NCI-H1436 (cell line): Measurements from ENCODE around the gene RASSF7.
"Not testable (repeated sequence)": the region's sequence is repeated elsewhere in the genome, so short reads cannot be mapped to it uniquely, and the experiment has no call there.

ENCODE experiments used
- DNase-seq: peaks from one replicate; lab custom pipeline; 2025; lab: John Stamatoyannopoulos, UW

The RASSF7 gene

DNA sequence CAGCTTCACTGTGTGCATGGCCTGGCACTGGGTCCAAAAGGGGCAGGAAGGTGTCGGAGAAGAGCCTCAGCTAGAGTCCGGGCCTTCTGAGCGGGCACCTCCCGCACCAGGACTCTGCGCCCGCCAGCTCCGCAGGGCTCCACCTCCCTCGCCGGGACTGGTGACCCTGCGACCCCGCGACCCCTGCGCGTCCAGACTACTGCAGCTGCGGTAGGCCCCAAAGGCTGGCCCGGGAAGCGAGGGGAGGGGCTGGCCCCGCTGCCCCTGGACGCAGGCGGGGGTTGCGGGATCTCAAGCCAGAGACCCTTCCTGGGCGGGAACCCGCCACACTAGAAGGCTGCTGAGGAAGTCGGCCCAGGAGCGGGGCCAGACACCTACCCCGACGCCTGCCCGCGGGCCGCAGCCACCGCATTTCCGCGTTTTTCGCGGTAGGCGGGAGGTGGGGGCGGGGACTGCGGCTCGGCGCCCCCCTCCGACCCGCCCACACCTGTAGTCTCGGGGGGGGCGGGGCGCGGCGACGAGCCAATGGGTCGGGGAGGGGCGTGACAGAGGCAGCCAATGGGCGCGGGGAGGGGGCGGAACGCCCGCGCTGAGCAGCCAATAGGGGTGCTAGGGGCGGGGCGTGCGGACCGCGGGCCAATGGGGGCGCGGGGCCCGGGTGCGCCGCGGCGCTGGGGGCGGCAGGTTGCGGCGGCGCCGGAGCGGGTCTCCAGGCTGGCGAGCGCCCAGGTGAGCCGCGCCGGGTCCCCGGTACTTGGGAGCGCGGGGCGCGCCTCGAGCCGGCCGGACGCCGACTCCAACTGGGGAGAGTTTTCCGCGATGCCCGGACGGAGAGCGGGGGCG, at the start of gene RASSF7, which contains the start of gene LMNTD2:
Gene RASSF7, plus strand, starts transcription at position 666 of the 843 bp plus-strand sequence. CDS start 799 bp downstream, outside the sequence.
Gene LMNTD2, minus strand, starts transcription at position 434 of the 843 bp plus-strand sequence. Its CDS starts 22 bp downstream, at position 412.
- DNase-seq = peak; percentile 88

GRCh38 chr11:512761-513595, 47.8 kb upstream of the RASSF7 start:
- no peak for DNase-seq

GRCh38 chr11:514606-515005, 46.2 kb upstream of the RASSF7 start:
- no peak for DNase-seq

- DNase-seq = no peak
Measured at GRCh38 chr11:515131-515530, 45.6 kb upstream of the RASSF7 start.

GRCh38 chr11:516400-516799, 44.4 kb upstream of the RASSF7 start:
- no peak for DNase-seq

DNA sequence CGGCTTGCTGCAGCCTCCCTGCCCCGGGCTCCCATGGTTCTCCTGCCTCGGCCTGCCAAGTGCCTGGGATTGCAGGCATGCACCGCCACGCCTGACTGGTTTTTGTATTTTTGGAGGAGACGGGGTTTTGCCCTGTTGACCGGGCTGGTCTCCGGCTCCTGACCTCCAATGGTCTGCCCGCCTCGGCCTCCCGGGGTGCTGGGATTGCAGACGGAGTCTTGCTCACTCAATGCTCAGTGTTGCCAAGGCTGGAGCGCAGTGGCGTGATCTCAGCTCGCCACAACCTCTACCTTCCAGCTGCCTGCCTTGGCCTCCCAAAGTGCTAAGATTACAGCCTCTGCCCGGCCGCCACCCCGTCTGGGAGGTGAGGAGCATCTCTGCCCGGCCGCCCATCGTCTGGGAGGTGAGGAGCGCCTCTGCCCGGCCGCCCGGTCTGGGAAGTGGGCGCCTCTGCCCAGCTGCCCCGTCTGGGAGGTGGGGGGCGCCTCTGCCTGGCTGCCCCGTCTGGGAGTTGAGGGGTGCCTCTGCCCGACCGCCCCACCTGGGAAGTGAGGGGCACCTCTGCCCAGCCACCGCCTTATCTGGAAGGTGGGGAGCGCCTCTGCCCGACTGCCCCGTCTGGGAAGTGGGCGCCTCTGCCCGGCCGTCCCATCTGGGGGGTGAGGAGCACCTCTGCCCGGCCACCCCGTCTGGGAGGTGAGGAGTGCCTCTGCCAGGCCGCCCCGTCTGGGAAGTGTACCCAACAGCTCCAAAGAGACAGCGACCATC, 43.7 kb upstream of the RASSF7 start:
- not testable (repeated sequence) for DNase-seq

DNA sequence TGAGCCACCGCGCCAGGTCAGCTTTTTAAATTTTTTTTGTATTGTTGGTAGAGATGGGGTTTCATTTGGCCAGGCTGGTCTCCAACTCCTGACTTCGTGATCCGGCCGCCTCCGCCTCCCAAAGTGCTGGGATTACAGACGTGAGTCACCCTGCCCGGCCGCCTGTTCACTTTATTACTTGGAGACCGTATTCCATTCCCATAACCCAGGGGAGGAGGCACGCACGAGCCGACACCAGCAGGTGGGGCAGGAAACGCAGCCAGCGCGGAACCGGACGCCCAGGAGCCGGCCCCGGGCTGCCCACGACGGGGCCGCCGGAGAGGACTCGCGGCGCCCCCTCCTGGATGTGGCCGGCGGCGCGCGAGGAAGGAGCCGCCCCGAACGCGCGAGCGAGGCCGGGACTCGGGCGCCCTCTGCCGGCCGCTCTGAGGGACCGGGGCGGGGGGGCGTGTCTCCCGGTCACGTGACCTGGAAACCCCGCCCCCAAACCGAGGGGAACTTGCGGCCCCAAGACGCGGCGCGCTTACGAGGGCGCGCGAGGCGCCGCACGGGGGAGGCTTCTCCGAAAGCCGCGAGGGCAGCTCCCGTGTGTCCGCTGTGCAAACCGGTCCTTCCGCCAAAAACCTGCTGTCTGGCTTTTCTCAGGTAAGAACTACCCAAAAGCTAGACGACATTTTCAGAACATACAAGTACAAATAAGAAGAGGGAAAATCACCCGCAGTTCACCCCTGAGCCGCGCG, 42.1 kb upstream of the RASSF7 start:
- DNase-seq = no peak

- DNase-seq = no peak
Measured at GRCh38 chr11:520428-521176, 40.2 kb upstream of the RASSF7 start.

- DNase-seq = no peak
Measured at GRCh38 chr11:521177-521688, 39.5 kb upstream of the RASSF7 start.

- DNase-seq = no peak
Measured at GRCh38 chr11:526192-526591, 34.6 kb upstream of the RASSF7 start.

DNA sequence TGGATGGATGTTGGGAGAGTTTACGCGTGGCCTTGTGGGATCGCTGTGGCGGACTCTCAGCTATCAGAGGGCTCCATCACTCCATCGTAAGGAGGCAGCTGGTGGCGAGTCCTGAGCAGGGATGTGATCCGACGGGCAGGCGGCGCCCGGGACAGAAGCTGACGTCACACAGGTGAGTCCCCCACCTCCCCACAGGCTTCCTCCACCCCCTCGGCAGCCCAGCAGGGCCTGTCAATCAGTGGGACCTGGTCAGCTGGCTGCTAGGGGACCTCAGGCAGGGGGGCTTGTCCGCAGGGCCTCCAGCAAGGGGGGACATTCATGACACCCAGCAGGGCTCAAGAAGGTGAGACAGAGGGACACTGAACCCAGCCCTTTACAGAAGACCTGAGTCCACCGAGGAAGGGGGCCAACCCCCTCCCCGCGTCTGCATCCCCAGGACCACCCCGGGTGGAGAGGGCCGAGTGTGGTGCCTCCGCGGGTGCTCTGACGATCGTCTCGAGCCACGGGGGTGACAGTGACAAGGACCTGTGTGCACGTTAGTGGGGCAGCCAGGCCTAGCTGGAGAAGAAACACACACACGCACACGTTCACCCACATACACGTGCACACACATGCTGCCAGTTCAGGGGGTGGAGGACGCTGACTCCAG, 32.5 kb upstream of the RASSF7 start:
- DNase-seq = no peak

DNA sequence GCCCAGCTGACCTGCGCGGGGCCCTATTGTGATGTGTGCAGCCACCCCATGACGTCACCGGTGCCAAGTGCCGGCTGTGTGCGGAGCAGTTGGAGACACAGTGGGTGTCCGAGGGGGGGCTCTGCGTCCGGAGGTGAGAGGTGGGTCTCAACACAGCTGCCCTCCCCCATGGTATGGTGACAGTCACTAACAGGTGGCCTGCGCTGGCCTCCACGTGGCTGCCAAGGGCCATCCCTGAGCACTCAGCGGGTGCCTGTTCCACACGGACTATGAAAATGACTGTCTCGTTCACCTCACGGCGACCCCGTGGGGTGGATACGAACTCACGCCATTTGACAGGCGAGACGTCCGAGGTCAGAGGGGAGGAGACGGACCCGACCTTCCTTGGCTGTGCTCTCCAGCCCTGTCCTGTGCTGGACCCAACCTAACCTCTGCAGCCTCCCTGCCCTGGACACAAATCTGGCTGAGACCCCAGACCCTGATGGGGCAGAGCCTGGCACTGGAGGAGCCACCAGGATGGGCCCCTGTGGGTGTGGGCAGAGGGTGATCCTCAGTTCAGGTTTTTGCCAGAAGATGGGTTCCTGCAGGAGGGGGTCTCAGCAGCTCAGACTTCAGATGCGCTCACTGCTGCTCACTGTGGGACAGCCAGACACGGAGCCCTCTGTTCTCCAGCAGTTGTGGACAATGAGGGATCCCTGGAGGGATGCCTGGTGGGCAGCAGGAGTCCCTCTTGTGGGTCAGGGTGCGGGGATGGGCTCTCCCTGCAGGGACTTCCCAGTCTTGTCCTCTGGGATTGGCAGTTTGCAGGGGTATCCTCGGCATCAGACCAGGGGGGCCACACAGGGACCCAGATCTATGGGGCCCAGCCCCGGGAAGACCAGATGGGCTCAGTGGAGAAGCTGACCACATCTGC, 31.7 kb upstream of the RASSF7 start:
- DNase-seq = no peak

DNA sequence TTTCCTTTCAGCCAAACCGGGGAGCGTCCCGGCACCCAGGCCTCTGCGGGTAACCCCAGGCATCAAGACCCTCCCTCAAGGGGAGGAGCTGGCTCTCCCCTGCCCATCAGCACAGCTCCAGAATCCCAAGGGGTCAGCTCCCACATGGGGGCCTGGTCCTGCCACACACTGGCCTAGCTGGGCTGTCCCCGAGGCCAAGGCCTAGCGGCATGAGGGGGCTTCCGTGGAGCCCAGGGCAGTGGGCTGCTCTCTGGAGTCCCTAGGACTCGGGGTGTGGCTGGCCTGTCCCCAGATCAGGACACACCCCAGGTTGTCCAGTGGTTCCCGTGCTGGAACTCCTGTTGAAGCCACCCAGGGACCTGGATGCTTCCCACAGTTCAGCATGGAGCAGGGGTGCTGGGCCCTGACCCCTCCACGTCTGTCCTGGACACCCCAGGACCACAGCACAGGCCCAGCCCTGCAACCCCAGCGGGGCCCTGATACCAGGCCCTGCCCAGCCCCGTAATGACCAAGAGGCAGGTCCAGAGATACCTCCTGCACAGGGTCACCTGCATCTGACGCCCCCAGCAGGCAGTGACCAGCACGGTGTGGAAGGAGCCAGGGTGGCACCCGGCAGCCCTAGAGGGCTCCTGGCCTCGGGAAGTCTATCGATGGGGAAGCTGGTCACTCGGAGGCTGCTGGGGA, 30.9 kb upstream of the RASSF7 start:
- DNase-seq = no peak

DNA sequence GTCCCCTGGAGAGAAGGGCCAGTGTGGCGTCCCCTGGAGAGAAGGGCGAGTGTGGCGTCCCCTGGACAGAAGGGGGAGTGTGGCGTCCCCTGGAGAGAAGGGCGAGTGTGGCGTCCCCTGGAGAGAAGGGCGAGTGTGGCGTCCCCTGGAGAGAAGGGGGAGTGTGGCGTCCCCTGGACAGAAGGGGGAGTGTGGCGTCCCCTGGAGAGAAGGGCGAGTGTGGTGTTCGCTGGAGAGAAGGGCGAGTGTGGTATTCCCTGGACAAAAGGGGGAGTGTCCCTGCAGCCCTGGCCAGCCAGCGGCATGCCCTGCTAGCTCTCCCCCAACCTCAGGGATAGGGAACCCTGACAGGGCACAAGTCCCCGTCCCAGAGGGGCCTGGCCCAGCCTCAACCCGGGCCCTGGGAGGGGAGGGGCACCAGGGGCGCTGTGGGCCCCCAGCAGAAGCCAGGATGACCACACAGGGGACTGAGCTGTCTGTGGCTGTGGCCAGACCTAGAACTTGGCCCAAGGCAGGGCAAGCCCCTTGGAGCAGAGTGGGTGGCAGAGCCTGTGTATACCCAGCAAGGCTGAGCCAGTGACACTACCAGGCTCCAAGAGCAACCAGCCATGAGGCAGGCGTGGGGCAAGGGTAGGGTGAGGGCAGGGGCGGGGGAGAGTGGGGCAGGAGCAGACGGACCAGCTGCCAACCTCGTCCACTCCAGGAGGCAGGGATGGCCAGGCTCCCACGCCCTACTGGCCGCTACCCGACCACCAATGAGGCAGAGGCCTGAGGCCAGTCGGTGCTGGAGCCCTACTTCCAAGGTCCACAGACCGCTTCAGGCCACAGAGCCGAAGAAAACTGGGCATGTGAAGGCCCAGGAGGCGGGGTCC, 29.6 kb upstream of the RASSF7 start:
- no peak for DNase-seq

DNA sequence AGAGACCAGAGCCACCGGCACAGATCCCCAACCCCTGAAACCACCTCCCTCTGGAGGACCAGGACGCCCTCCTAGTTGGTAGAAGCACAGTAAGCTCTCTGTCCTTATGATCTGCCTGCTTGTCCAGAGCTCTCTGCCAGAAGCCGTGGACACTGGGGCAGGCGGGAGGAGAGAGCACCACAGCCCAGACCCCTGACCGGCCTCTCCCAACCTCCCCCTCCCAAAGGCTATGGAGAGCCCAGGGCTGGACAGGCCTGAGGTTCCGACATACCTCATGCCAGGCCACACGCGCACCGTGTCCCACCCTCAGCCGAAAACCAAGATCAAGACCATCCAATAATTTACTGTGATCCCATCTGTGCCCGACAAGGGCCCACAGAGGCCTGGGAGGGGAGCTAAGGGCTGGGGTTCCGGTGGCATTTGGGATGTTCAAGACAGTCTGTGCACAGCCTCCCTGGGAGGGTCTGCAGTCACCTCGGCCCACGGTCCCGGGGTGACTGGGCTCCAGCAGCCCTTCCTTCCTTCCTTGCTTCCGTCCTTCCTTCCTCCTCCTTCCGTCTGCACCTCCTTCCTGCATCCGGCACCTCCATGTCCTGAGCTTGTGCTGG, 28.7 kb upstream of the RASSF7 start:
- no peak for DNase-seq

DNA sequence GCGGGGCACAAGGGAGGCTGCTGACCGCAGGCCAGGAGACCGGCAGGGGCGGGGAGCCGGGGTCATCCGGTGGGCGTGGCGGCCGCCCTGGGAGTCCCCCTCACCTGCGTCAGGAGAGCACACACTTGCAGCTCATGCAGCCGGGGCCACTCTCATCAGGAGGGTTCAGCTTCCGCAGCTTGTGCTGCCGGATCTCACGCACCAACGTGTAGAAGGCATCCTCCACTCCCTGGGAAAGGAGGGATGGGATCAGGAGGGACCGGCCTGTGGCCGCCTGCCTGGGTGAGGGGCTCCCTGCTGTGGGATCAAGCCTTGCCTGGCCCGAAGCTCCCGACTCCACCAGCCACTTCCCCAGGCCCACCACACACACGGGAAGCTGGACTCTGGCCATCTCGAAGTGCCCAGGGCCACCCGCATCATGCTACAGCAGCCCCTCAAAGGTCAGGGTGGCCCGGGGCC, 28.2 kb upstream of the RASSF7 start:
- DNase-seq = no peak
